GM20000 (cell line): ENCODE measurements around the gene WNT3.

Experiments
- DNase-seq: peaks from one replicate; pipeline ENCODE4 v3.0.0; 2012; ENCODE audit warnings: low spot score
- CTCF ChIP-seq: IDR thresholded peaks from 2 replicates; pipeline ENCODE4 v1.5.1; 2012; ENCODE audit warnings: mild to moderate bottlenecking, control low read depth; ENCODE audit errors: extremely low read depth, missing control alignments

WNT3 gene

GRCh38 chr17:46745376-46745775 lies 73.1 kb downstream of the WNT3 start:
- DNase-seq = no peak
- TF ChIP-seq CTCF = no peak

DNA sequence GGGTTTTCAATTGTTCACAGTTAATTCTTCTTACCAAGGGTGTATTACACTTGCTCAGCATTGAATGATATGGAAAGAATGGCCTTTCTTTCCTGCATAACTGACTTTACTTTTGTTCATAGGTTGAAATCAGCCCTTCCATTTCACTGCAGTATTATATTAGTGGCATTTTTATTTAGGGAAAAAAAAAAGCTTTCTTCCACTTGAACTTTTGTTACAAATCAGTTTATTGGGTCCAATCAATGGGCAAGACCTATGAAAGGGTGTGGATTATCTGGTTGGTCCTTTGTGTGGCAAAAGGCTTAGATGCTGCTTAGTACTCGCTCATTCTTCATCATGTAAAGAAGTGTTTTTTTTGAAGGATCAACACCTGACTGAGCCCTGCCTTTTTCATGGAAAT lies 74.1 kb downstream of the WNT3 start:
- no peak for TF ChIP-seq CTCF
- no peak for DNase-seq

GRCh38 chr17:46742565-46743270 lies 75.8 kb downstream of the WNT3 start:
- no peak for DNase-seq
- no peak for TF ChIP-seq CTCF

DNA sequence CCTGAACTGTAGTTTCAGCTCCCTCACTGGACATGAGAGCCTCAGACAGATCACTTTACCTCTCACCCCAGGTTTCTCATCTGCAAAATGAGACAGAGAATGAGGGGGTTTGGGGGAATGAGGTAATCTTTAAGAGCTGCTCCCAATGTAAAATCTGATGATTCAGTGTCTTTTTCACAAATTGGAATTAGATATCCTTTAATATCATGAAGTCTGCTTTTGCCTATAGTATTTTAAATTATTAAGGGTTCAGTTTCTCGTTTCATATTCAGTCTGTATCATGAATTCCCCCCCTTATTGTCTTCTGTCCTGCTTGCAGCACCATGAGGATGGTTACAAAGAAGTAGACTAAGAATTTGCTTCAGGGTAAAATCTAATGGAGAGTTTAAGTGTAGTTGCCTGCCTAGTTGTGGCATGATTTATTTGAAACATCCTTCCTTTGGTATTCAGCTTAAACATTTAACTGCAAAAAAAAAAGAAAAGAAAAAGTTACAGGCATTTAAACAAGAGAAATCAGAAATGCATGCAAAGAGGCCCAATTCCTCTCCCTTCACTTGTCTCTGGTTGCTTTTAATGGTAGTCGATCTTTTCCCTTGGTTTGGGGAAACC lies 77.3 kb downstream of the WNT3 start:
- DNase-seq = no peak
- TF ChIP-seq CTCF = no peak

DNA sequence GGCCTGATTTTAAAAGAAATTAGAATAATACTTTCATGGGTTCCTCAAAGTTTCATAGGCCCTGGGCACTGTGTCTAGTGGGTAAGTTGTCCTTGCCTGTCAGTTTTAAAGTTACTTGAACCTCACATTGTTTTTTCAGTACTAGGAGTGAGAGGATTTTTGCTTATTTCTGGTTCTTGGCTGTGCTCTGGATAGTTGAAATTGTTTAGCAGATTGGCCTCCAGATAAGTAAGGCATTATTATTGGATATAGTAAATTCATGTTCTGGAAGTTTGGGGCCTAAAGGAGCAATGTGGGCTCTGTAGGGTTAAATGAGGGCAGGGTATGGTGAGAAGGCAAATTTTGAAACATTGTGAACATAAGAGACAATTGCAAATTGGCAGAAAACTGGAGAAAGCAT lies 78.5 kb downstream of the WNT3 start:
- TF ChIP-seq CTCF = no peak
- DNase-seq = no peak

- DNase-seq = no peak
- TF ChIP-seq CTCF = no peak
Measured at GRCh38 chr17:46738544-46738943, 79.9 kb downstream of the WNT3 start.

- no peak for TF ChIP-seq CTCF
- no peak for DNase-seq
Measured at GRCh38 chr17:46737326-46737725, 81.2 kb downstream of the WNT3 start.
